ENCODE results near the gene RCC1.
"Not testable (repeated sequence)": the region's sequence is repeated elsewhere in the genome, so short reads cannot be mapped to it uniquely, and the experiment has no call there.

- not testable (repeated sequence) for TF ChIP-seq CTCF (IDR thresholded peaks at IDR 0.05; ENCODE audit: low read depth, low read length, poor library complexity, severe bottlenecking); EZH2phosphoT487 (IDR thresholded peaks at IDR 0.05; ENCODE audit: borderline replicate concordance, low read length)
Observed at GRCh38 chr1:28514445-28514933, 8.6 kb downstream of the RCC1 start.

Data from DOHH2 (cell line).